Measurements from ENCODE around the gene ZBTB42. TPM values are rescaled to one million over a fixed set of nuclear protein-coding genes. Genes with fewer than 3 reads are reported as not detected.

The ZBTB42 gene
- total RNA-seq, 1 donor from 2014 or later = 7.8 TPM

GRCh38 chr14:104780513-104781030, 20.3 kb upstream of the ZBTB42 start:
- no peak for DNase-seq (ENCODE audit: low read depth)
- TF ChIP-seq, protein P1, sequence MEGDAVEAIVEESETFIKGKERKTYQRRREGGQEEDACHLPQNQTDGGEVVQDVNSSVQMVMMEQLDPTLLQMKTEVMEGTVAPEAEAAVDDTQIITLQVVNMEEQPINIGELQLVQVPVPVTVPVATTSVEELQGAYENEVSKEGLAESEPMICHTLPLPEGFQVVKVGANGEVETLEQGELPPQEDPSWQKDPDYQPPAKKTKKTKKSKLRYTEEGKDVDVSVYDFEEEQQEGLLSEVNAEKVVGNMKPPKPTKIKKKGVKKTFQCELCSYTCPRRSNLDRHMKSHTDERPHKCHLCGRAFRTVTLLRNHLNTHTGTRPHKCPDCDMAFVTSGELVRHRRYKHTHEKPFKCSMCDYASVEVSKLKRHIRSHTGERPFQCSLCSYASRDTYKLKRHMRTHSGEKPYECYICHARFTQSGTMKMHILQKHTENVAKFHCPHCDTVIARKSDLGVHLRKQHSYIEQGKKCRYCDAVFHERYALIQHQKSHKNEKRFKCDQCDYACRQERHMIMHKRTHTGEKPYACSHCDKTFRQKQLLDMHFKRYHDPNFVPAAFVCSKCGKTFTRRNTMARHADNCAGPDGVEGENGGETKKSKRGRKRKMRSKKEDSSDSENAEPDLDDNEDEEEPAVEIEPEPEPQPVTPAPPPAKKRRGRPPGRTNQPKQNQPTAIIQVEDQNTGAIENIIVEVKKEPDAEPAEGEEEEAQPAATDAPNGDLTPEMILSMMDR (conservative IDR thresholded peaks at IDR 0.05; ENCODE audit: low read depth, low read length) = no peak
- H3K4me3 ChIP-seq (ENCODE audit: low read depth, low read length) = no peak overlapping the region

GRCh38 chr14:104781271-104782077, 19.4 kb upstream of the ZBTB42 start:
- DNase-seq (ENCODE audit: low read depth) = no peak

DNA sequence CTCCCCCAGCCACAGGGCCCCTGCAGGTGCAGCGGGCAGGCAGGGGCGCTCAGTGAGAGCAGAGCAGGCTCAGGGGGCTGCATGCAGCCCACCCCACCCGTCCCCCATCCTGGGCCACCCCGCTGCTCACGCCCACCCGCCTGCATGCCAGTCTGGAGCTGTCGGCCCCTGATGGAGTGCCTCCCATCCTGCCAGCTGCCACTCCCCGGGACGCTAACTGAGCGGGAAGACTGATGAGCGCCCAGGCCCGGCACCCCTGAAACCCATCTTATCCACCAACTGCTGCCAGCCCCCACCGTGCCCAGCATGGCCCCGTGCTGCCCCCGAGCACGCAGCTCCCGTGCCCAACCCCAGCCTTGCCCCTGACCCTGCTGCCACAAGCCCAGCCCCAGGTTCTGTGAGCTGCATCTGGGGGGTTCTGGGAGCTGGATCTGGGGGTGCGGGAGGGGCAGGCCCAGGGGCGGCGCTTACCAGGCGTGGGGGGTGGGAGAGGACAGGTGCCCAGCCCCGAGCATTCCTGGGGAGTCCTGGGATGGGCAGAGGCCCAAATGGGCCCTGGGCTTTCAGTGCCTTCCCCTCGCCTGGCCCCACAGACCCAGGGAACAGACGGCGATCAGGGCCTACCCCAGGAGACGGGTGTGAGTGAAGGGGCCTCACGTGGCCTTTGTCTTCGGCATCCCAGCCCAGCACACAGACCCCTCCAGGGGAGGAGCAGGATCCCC, 18.7 kb upstream of the ZBTB42 start:
- no peak overlapping the region for H3K4me3 ChIP-seq (ENCODE audit: low read depth, low read length)
- TF ChIP-seq, protein P1 (conservative IDR thresholded peaks at IDR 0.05; ENCODE audit: low read depth, low read length) = no peak
- DNase-seq (ENCODE audit: low read depth) = no peak

More at GRCh38 chr14:104781271-104782077, 19.4 kb upstream of the ZBTB42 start:
- TF ChIP-seq, protein P1 (conservative IDR thresholded peaks at IDR 0.05; ENCODE audit: low read depth, low read length) = no peak
- no peak overlapping the region for H3K4me3 ChIP-seq (ENCODE audit: low read depth, low read length)

DNA sequence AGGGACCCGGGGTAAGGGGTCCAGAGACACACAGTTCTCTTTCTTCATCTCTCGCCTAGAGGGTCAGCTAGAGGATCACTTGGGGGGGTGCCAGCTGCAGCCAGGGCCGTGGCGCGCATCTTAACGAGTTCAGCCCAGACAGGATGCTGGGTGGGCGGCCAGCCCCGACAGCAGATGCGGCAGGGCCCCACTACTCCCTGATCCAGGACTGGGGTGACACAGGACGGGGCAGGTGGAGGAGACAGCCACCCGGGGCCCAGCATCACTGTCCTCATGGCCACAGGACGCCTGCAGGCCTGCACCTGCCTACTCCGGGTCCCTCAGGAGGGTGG, 18.1 kb upstream of the ZBTB42 start:
- TF ChIP-seq, protein P1 (conservative IDR thresholded peaks at IDR 0.05; ENCODE audit: low read depth, low read length) = no peak
- no peak overlapping the region for H3K4me3 ChIP-seq (ENCODE audit: low read depth, low read length)
- no peak for DNase-seq (ENCODE audit: low read depth)

DNA sequence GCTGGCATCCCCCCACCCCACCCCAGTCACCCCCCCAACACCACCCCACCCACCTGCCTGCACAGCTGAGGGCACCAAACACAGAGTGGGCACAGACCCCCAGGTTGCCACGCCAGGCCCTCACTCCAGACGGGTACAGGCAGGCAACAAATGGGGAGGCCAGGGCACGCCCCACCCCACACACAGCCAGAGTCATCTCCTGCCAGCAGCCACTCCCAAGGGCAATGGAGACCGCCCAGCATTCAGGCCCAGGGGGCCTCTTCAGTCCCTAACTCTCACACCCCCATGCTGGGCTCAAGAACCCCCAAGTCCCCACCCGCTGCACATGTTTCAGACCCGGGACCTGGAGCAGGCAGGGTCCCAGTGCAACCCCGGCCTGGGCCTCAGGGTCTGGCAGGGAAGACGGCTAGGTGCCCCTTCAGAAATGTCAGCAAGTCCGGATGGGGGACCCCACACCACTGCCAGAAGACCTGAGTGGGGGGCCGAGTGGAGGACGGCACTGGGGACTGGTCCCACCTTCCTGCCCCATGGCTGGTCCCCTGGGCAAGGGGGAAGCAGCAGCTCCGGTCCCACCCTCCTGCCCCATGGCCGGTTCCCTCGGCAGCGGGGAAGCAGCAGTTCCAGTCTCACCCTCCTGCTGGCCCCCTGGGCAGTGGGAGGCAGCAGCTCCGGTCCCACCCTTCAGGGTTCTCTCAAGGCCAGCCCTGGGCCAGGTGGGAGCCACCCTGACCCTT, 17.2 kb upstream of the ZBTB42 start:
- TF ChIP-seq, protein P1 (conservative IDR thresholded peaks at IDR 0.05; ENCODE audit: low read depth, low read length) = no peak
- no peak overlapping the region for H3K4me3 ChIP-seq (ENCODE audit: low read depth, low read length)
- DNase-seq (ENCODE audit: low read depth) = no peak

GRCh38 chr14:104784218-104784568, 16.7 kb upstream of the ZBTB42 start:
- TF ChIP-seq, protein P1 (conservative IDR thresholded peaks at IDR 0.05; ENCODE audit: low read depth, low read length) = no peak
- no peak for DNase-seq (ENCODE audit: low read depth)
- H3K4me3 ChIP-seq (ENCODE audit: low read depth, low read length) = no peak overlapping the region
